Progenitor cell of endocrine pancreas (in vitro differentiated cells): ENCODE data around the gene GGCT. TPM values are rescaled to one million over a fixed set of nuclear protein-coding genes. Genes with fewer than 3 reads are reported as not detected.

ENCODE experiments used
- DNase-seq: peaks from one replicate; pipeline ENCODE4 v3.0.0; 2021; ENCODE audit warnings: low spot score; ENCODE audit not compliant: unreplicated experiment
- H3K27ac Mint-ChIP-seq: 2 replicates; pipeline ENCODE4 v1.8.0; 2021; ENCODE audit warnings: mild to moderate bottlenecking, moderate library complexity, mixed read lengths
- H3K27me3 Mint-ChIP-seq: 2 replicates; pipeline ENCODE4 v1.8.0; 2021; ENCODE audit warnings: mixed read lengths
- H3K36me3 Mint-ChIP-seq: 2 replicates; pipeline ENCODE4 v1.8.0; 2022; ENCODE audit warnings: mixed read lengths; ENCODE audit not compliant: insufficient read depth
- H3K4me1 Mint-ChIP-seq: 2 replicates; pipeline ENCODE4 v1.8.0; 2021; ENCODE audit warnings: low read depth, mixed read lengths
- H3K4me3 Mint-ChIP-seq: 2 replicates; pipeline ENCODE4 v1.8.0; 2021; ENCODE audit warnings: low read depth, mild to moderate bottlenecking, moderate library complexity, mixed read lengths
- H3K9me3 Mint-ChIP-seq: 2 replicates; pipeline ENCODE4 v1.8.0; 2021; ENCODE audit warnings: low read depth, mixed read lengths
- long read RNA-seq: library from polyadenylated mRNA; unstranded; transcript quantifications from one replicate; pipeline ENCODE4 v2.0.0, GENCODE V29; 2020
- total RNA-seq: library from RNA; stranded (reverse); gene quantifications from 2 replicates; pipeline ENCODE4 v1.2.1, GENCODE V29; 2021
- TF ChIP-seq, protein P1 (sequence below): fragments of 200-600 bp; sonication (generic); IDR thresholded peaks from one replicate; pipeline ENCODE4 v1.5.0; 2021; ENCODE audit warnings: antibody characterized with exemption, mild to moderate bottlenecking; ENCODE audit not compliant: unreplicated experiment

Gene GGCT, protein sequence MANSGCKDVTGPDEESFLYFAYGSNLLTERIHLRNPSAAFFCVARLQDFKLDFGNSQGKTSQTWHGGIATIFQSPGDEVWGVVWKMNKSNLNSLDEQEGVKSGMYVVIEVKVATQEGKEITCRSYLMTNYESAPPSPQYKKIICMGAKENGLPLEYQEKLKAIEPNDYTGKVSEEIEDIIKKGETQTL
- 54.0 and 54.7 TPM in 2 replicates for total RNA-seq
- long read RNA-seq, transcript GGCT-202 (4 exons, 1,173 nt), result major isoform, 69 of 76 reads
- long read RNA-seq, partial matches to known transcripts, result 0 of 76 reads
- long read RNA-seq, other reads (novel, unspliced or antisense), result 1 of 76 reads

DNA sequence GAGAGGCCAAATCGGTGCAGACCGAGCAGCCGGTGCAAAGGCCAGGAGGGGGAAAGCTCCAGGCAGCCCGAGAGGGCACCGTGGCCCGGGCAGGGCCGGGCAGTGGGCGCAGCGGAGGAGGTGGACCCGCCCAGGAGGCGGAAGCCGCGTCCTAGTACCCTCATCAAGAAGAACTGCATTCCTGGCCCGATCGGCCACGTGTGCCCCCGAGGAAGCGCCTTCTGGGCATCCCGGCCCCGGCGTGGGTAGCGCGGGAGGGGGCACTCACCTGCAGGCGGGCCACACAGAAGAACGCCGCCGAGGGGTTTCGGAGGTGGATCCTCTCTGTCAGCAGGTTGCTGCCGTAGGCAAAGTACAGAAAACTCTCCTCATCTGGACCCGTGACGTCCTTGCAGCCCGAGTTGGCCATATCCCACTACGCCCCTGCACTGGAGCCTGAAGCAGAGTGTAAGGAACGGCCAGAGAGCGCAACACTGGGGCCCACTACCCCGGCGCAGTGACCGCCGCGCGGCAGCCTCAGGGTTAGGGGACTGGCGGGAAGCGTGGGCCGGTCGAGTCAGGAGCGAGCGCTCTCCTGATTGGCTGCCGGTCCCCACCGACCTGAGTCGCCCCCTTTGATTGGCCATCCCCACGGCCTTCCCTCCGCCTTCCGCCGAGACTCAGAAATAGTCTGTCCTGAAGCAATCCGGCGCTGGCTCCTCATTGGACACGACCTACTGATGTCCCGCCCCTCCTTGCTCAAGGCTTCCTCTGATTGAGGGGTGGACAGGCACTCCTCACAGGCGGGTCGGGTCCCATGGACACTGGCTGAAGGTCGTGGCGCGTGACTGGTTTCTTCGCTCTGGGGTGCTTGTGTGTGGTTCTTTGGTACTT, at the start of gene GGCT:
TSS of gene GGCT (minus strand) at position 529 of the 873 bp plus-strand sequence. CDS start at position 409, 120 bp downstream.
- Mint-ChIP-seq H3K36me3 (peaks cover 7% of the 10 kb centered on the region), H3K4me1 (peaks cover 22% of the 10 kb centered on the region), H3K9me3 (peaks cover 6% of the 10 kb centered on the region), H3K4me3 (peak within 1 kb of the TSS; percentile 75), H3K27ac (peak within 1 kb of the TSS; percentile 87), H3K27me3 (no peaks in the 10 kb centered on the region)
- DNase-seq, result peak; percentile 94
- TF ChIP-seq, protein P1, sequence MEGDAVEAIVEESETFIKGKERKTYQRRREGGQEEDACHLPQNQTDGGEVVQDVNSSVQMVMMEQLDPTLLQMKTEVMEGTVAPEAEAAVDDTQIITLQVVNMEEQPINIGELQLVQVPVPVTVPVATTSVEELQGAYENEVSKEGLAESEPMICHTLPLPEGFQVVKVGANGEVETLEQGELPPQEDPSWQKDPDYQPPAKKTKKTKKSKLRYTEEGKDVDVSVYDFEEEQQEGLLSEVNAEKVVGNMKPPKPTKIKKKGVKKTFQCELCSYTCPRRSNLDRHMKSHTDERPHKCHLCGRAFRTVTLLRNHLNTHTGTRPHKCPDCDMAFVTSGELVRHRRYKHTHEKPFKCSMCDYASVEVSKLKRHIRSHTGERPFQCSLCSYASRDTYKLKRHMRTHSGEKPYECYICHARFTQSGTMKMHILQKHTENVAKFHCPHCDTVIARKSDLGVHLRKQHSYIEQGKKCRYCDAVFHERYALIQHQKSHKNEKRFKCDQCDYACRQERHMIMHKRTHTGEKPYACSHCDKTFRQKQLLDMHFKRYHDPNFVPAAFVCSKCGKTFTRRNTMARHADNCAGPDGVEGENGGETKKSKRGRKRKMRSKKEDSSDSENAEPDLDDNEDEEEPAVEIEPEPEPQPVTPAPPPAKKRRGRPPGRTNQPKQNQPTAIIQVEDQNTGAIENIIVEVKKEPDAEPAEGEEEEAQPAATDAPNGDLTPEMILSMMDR, result no peak

DNA sequence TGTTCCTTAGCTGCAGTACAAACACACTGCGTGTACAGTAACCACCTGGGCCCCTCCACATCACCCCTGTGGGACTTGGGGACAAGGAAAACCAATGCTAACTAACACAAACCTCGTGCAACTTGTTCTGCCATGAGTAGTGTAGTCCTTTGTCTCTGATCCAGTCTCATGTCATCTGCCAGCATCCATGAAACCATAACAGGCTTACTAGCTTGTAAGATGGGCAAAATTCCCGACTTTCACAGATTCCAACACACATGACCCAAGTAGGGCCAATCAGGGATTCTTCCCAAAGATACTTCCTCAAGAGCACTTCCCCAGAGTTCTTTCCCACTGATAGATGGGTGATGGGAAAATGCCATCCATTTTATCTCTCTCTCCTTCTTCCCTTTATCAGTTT, 48.9 kb upstream of the GGCT start:
- TF ChIP-seq, protein P1, result no peak
- Mint-ChIP-seq H3K4me1 (peaks cover 13% of the 10 kb centered on the region), H3K27ac (no peak overlapping the region), H3K9me3 (no peaks in the 10 kb centered on the region), H3K36me3 (peaks cover 2% of the 10 kb centered on the region), H3K27me3 (no peaks in the 10 kb centered on the region), H3K4me3 (no peak overlapping the region)
- DNase-seq, result no peak

DNA sequence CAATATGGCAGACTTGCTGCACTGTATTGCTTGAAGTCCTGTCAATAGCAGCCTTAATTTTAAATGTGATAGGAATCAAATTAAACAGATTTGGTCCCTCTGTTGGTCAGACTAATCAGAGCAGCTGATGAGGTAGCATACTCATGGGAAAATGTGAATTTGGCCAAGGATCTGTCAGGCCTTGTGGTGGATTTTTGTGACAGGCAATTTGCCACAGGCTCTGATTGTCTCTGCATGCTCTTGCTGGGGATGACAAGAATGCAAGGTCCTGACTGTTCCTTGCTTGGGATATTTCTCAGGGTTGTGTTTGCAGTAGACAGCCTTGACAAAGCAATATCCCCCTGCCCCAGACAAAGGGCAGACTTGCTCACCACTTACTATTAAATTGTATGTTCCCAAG, 48.5 kb upstream of the GGCT start:
- Mint-ChIP-seq H3K36me3 (peaks cover 2% of the 10 kb centered on the region), H3K4me1 (peaks cover 13% of the 10 kb centered on the region), H3K9me3 (no peaks in the 10 kb centered on the region), H3K27ac (no peak overlapping the region), H3K4me3 (no peak overlapping the region), H3K27me3 (no peaks in the 10 kb centered on the region)
- TF ChIP-seq, protein P1, result no peak
- DNase-seq, result no peak

DNA sequence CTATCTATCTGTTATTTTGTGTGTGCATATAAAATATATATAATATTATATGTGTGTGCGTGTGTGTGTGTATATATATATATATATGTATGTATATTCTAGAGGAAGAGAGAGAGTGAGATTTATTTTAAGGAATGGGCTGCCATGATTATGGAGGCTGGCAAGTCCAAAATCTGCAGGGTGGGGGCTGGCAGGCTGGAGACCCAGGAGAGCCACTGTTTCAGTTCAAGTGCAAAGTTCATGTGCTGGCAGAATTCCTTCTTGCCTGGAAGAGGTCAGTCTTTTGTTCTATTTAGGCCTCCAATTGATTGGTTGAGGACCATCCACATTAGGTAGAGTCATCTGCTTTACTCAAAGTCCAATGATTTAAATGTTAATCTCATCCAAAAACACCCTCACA, 47.7 kb upstream of the GGCT start:
- TF ChIP-seq, protein P1, result no peak
- no peak overlapping the region for H3K4me3 Mint-ChIP-seq
- H3K27ac Mint-ChIP-seq, result no peak overlapping the region

DNA sequence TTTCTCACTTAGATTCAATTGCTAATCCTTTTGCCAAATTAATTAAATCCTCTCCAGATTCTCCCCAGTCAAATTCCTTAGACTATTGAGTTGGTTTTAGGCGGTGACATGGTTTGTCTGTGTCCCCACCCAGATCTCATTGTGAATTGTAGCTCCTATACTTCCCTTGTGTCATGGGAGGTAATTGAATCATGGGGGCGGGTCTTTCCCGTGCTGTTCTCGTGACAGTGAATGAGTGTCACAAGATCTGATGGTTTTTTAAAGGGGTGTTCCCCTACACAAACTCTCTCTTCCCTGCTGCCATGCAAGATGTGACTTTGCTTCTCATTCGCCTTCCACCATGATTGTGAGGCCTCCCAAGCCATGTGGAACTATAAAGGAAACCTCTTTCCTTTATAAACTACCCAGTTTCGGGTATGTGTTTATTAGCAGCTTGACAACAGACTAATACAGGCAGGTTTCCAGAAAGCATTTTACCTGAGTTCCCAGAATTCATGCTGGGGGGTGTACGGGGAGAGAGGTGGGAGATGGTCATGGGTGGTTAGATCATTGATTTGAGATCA, 45.4 kb upstream of the GGCT start:
- peaks cover 4% of the 10 kb centered on the region for H3K36me3 Mint-ChIP-seq
- H3K4me1 Mint-ChIP-seq, result peaks cover 16% of the 10 kb centered on the region
- no peaks in the 10 kb centered on the region for H3K9me3 Mint-ChIP-seq
- no peak for DNase-seq
- no peak overlapping the region for H3K4me3 Mint-ChIP-seq
- TF ChIP-seq, protein P1, result no peak
- H3K27me3 Mint-ChIP-seq, result no peaks in the 10 kb centered on the region
- H3K27ac Mint-ChIP-seq, result peak overlapping the region; percentile 43

More for the DNA sequence above, 47.7 kb upstream of the GGCT start:
- H3K36me3 Mint-ChIP-seq, result peaks cover 2% of the 10 kb centered on the region
- H3K27me3 Mint-ChIP-seq, result no peaks in the 10 kb centered on the region
- H3K4me1 Mint-ChIP-seq, result peaks cover 13% of the 10 kb centered on the region
- H3K9me3 Mint-ChIP-seq, result no peaks in the 10 kb centered on the region
- DNase-seq, result no peak
